ENCODE results near the gene FGL2.

FGL2 gene

GRCh38 chr7:77208416-77208815 lies 8.8 kb upstream of the FGL2 start:
- Histone ChIP-seq H3K4me3 (ENCODE audit: low read length) (no peak overlapping the region), H3K36me3 (ENCODE audit: insufficient read depth, low read length) (no peaks in the 10 kb centered on the region), H3K27ac (ENCODE audit: low read depth, low read length) (no peak overlapping the region)

GRCh38 chr7:77205706-77206105 lies 6.1 kb upstream of the FGL2 start:
- H3K9me3 ChIP-seq (ENCODE audit: insufficient read depth, low read depth, low read length): peaks cover 22% of the 10 kb centered on the region
- 100% methylated on average over 1 of the region's 3 CpGs for WGBS

More at GRCh38 chr7:77208416-77208815, 8.8 kb upstream of the FGL2 start:
- Histone ChIP-seq H3K9me3 (ENCODE audit: insufficient read depth, low read depth, low read length) (peaks cover 31% of the 10 kb centered on the region), H3K9ac (ENCODE audit: low read depth, low read length) (no peak overlapping the region), H3K4me1 (ENCODE audit: insufficient read depth, low read length) (no peaks in the 10 kb centered on the region), H3K27me3 (ENCODE audit: insufficient read depth, low read length) (no peaks in the 10 kb centered on the region)

GRCh38 chr7:77202481-77202976 lies 2.9 kb upstream of the FGL2 start:
- no peak overlapping the region for H3K4me3 ChIP-seq (ENCODE audit: low read length)
- no peaks in the 10 kb centered on the region for H3K36me3 ChIP-seq (ENCODE audit: insufficient read depth, low read length)
- H3K27me3 ChIP-seq (ENCODE audit: insufficient read depth, low read length): no peaks in the 10 kb centered on the region
- no peak overlapping the region for H3K27ac ChIP-seq (ENCODE audit: low read depth, low read length)
- H3K9me3 ChIP-seq (ENCODE audit: insufficient read depth, low read depth, low read length): no peaks in the 10 kb centered on the region
- WGBS: 95% methylated on average over 4 of the region's 4 CpGs
- peaks cover 7% of the 10 kb centered on the region; the same call in 1 of the 2 replicates for H3K4me1 ChIP-seq (ENCODE audit: insufficient read depth, low read length)
- no peak overlapping the region for H3K9ac ChIP-seq (ENCODE audit: low read depth, low read length)

More at GRCh38 chr7:77205706-77206105, 6.1 kb upstream of the FGL2 start:
- H3K9ac ChIP-seq (ENCODE audit: low read depth, low read length): no peak overlapping the region
- no peak overlapping the region for H3K4me3 ChIP-seq (ENCODE audit: low read length)
- H3K27ac ChIP-seq (ENCODE audit: low read depth, low read length): no peak overlapping the region
- no peaks in the 10 kb centered on the region for H3K36me3 ChIP-seq (ENCODE audit: insufficient read depth, low read length)
- no peaks in the 10 kb centered on the region for H3K27me3 ChIP-seq (ENCODE audit: insufficient read depth, low read length)
- no peaks in the 10 kb centered on the region for H3K4me1 ChIP-seq (ENCODE audit: insufficient read depth, low read length)

- no peaks in the 10 kb centered on the region for H3K36me3 ChIP-seq (ENCODE audit: insufficient read depth, low read length)
- H3K27ac ChIP-seq (ENCODE audit: low read depth, low read length): no peak overlapping the region
- peaks cover 7% of the 10 kb centered on the region; the same call in 1 of the 2 replicates for H3K4me1 ChIP-seq (ENCODE audit: insufficient read depth, low read length)
- no peak overlapping the region for H3K4me3 ChIP-seq (ENCODE audit: low read length)
- H3K9ac ChIP-seq (ENCODE audit: low read depth, low read length): no peak overlapping the region
- no peaks in the 10 kb centered on the region for H3K9me3 ChIP-seq (ENCODE audit: insufficient read depth, low read depth, low read length)
- no peaks in the 10 kb centered on the region for H3K27me3 ChIP-seq (ENCODE audit: insufficient read depth, low read length)
- WGBS: 83% methylated on average over 2 of the region's 2 CpGs
Measured at GRCh38 chr7:77200542-77200941, 923 bp upstream of the FGL2 start.

- Histone ChIP-seq H3K36me3 (ENCODE audit: insufficient read depth, low read length) (no peaks in the 10 kb centered on the region), H3K4me1 (ENCODE audit: insufficient read depth, low read length) (peaks cover 7% of the 10 kb centered on the region; the same call in 1 of the 2 replicates), H3K9ac (ENCODE audit: low read depth, low read length) (no peak overlapping the region), H3K9me3 (ENCODE audit: insufficient read depth, low read depth, low read length) (no peaks in the 10 kb centered on the region), H3K27me3 (ENCODE audit: insufficient read depth, low read length) (no peaks in the 10 kb centered on the region), H3K4me3 (ENCODE audit: low read length) (no peak overlapping the region), H3K27ac (ENCODE audit: low read depth, low read length) (no peak overlapping the region)
- WGBS: 93% methylated on average over 3 of the region's 4 CpGs
Measured at GRCh38 chr7:77197141-77197540, 2.5 kb downstream of the FGL2 start.

- no peaks in the 10 kb centered on the region for H3K36me3 ChIP-seq (ENCODE audit: insufficient read depth, low read length)
- whole genome bisulfite sequencing: 90% methylated on average over 4 of the region's 4 CpGs
- no peak overlapping the region for H3K27ac ChIP-seq (ENCODE audit: low read depth, low read length)
- no peaks in the 10 kb centered on the region for H3K4me1 ChIP-seq (ENCODE audit: insufficient read depth, low read length)
- no peak overlapping the region for H3K4me3 ChIP-seq (ENCODE audit: low read length)
- H3K9me3 ChIP-seq (ENCODE audit: insufficient read depth, low read depth, low read length): no peaks in the 10 kb centered on the region
- H3K9ac ChIP-seq (ENCODE audit: low read depth, low read length): no peak overlapping the region
- no peaks in the 10 kb centered on the region for H3K27me3 ChIP-seq (ENCODE audit: insufficient read depth, low read length)
Measured at GRCh38 chr7:77188731-77189437, 10.7 kb downstream of the FGL2 start.

GRCh38 chr7:77185866-77186265 lies 13.8 kb downstream of the FGL2 start:
- Histone ChIP-seq H3K27me3 (ENCODE audit: insufficient read depth, low read length) (no peaks in the 10 kb centered on the region), H3K27ac (ENCODE audit: low read depth, low read length) (no peak overlapping the region), H3K36me3 (ENCODE audit: insufficient read depth, low read length) (no peaks in the 10 kb centered on the region), H3K9me3 (ENCODE audit: insufficient read depth, low read depth, low read length) (no peaks in the 10 kb centered on the region), H3K9ac (ENCODE audit: low read depth, low read length) (no peak overlapping the region), H3K4me3 (ENCODE audit: low read length) (no peak overlapping the region), H3K4me1 (ENCODE audit: insufficient read depth, low read length) (no peaks in the 10 kb centered on the region)
- whole genome bisulfite sequencing: 78% methylated on average over 1 of the region's 2 CpGs

GRCh38 chr7:77184990-77185389 lies 14.6 kb downstream of the FGL2 start:
- Histone ChIP-seq H3K9me3 (ENCODE audit: insufficient read depth, low read depth, low read length) (no peaks in the 10 kb centered on the region), H3K36me3 (ENCODE audit: insufficient read depth, low read length) (no peaks in the 10 kb centered on the region), H3K4me1 (ENCODE audit: insufficient read depth, low read length) (no peaks in the 10 kb centered on the region), H3K9ac (ENCODE audit: low read depth, low read length) (no peak overlapping the region), H3K27ac (ENCODE audit: low read depth, low read length) (no peak overlapping the region), H3K4me3 (ENCODE audit: low read length) (no peak overlapping the region), H3K27me3 (ENCODE audit: insufficient read depth, low read length) (no peaks in the 10 kb centered on the region)
- WGBS: 100% methylated on average over 3 of the region's 3 CpGs

GRCh38 chr7:77184463-77184862 lies 15.2 kb downstream of the FGL2 start:
- H3K9ac ChIP-seq (ENCODE audit: low read depth, low read length): no peak overlapping the region
- no peaks in the 10 kb centered on the region for H3K9me3 ChIP-seq (ENCODE audit: insufficient read depth, low read depth, low read length)
- no peaks in the 10 kb centered on the region for H3K4me1 ChIP-seq (ENCODE audit: insufficient read depth, low read length)

GRCh38 chr7:77182261-77182660 lies 17.4 kb downstream of the FGL2 start:
- 92% methylated on average over 1 of the region's 1 CpG for WGBS
- no peak overlapping the region for H3K27ac ChIP-seq (ENCODE audit: low read depth, low read length)
- H3K27me3 ChIP-seq (ENCODE audit: insufficient read depth, low read length): no peaks in the 10 kb centered on the region
- no peak overlapping the region for H3K9ac ChIP-seq (ENCODE audit: low read depth, low read length)
- no peak overlapping the region for H3K4me3 ChIP-seq (ENCODE audit: low read length)
- no peaks in the 10 kb centered on the region for H3K4me1 ChIP-seq (ENCODE audit: insufficient read depth, low read length)
- no peaks in the 10 kb centered on the region for H3K9me3 ChIP-seq (ENCODE audit: insufficient read depth, low read depth, low read length)
- no peaks in the 10 kb centered on the region for H3K36me3 ChIP-seq (ENCODE audit: insufficient read depth, low read length)

More at GRCh38 chr7:77184463-77184862, 15.2 kb downstream of the FGL2 start:
- no peaks in the 10 kb centered on the region for H3K36me3 ChIP-seq (ENCODE audit: insufficient read depth, low read length)
- no peaks in the 10 kb centered on the region for H3K27me3 ChIP-seq (ENCODE audit: insufficient read depth, low read length)
- H3K4me3 ChIP-seq (ENCODE audit: low read length): no peak overlapping the region
- H3K27ac ChIP-seq (ENCODE audit: low read depth, low read length): no peak overlapping the region

- no peaks in the 10 kb centered on the region for H3K27me3 ChIP-seq (ENCODE audit: insufficient read depth, low read length)
- H3K36me3 ChIP-seq (ENCODE audit: insufficient read depth, low read length): no peaks in the 10 kb centered on the region
- H3K4me3 ChIP-seq (ENCODE audit: low read length): no peak overlapping the region
- 98% methylated on average over 3 of the region's 3 CpGs for WGBS
- H3K9ac ChIP-seq (ENCODE audit: low read depth, low read length): no peak overlapping the region
- no peaks in the 10 kb centered on the region for H3K4me1 ChIP-seq (ENCODE audit: insufficient read depth, low read length)
- no peaks in the 10 kb centered on the region for H3K9me3 ChIP-seq (ENCODE audit: insufficient read depth, low read depth, low read length)
- no peak overlapping the region for H3K27ac ChIP-seq (ENCODE audit: low read depth, low read length)
Measured at GRCh38 chr7:77181734-77182133, 17.9 kb downstream of the FGL2 start.
